GM12873 (cell line): ENCODE measurements around the gene DNAJB9.

Experiments
- TF ChIP-seq, protein P1 (sequence below): IDR thresholded peaks from 2 replicates; pipeline ENCODE4 v1.5.1; 2012; ENCODE audit warnings: low read depth, mild to moderate bottlenecking, moderate library complexity, low read length, control low read depth; ENCODE audit not compliant: insufficient read depth; ENCODE audit errors: missing control alignments

The DNAJB9 gene

DNA sequence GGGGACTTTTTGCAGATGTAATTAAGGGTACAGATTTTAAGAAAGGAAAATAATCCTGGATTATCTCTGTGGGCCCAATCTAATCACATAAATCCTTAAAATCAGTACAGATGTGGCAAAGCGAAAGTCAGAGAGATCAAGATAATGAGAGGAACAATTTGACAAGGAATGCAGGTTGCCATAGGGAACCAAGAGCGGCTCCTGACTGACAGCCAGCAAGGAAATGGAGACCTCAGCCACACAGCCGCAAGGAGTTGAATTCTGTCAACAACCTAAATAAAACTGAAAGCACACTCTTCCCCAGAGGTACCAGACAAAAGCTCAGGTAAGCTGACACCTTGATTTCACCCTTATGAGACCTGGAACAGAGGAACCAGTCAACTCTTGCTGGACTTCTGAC is 40.3 kb upstream of the DNAJB9 start:
- TF ChIP-seq, protein P1, sequence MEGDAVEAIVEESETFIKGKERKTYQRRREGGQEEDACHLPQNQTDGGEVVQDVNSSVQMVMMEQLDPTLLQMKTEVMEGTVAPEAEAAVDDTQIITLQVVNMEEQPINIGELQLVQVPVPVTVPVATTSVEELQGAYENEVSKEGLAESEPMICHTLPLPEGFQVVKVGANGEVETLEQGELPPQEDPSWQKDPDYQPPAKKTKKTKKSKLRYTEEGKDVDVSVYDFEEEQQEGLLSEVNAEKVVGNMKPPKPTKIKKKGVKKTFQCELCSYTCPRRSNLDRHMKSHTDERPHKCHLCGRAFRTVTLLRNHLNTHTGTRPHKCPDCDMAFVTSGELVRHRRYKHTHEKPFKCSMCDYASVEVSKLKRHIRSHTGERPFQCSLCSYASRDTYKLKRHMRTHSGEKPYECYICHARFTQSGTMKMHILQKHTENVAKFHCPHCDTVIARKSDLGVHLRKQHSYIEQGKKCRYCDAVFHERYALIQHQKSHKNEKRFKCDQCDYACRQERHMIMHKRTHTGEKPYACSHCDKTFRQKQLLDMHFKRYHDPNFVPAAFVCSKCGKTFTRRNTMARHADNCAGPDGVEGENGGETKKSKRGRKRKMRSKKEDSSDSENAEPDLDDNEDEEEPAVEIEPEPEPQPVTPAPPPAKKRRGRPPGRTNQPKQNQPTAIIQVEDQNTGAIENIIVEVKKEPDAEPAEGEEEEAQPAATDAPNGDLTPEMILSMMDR = no peak

DNA sequence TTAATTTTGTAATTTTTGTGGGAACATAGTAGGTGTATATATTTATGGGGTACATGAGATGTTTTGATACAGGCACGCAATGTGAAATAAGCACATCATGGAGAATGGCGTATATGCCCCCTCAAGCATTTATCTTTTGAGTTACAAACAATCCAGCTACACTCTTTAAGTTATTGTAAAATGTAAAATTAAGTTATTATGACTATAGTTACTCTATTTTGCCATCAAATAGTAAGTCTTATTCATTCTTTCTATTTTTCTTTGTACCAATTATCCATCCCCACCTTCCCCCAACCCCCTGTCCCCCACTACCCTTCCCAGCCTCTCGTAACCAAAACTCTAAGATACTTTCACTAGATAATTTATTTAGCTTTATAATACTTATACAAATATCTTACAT is 36.0 kb upstream of the DNAJB9 start:
- TF ChIP-seq, protein P1 = no peak

DNA sequence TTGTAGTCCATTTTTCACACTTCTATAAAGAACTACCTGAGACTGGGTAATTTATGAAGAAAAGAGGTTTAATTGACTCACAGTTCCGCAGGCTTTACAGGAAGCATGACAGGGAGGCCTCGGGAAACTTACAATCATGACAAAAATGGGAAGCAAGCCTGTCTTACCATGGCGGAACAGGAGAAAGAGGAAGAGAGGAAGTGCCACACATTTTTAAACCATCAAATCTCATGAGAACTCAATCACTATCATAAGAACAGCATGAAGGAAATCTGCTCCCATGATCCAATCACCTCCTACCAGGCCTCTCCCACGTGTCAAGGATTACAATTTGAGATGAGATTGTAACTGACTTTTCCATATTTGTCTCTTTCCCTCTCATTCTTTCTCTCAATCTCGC is 34.4 kb upstream of the DNAJB9 start:
- TF ChIP-seq, protein P1 = no peak

DNA sequence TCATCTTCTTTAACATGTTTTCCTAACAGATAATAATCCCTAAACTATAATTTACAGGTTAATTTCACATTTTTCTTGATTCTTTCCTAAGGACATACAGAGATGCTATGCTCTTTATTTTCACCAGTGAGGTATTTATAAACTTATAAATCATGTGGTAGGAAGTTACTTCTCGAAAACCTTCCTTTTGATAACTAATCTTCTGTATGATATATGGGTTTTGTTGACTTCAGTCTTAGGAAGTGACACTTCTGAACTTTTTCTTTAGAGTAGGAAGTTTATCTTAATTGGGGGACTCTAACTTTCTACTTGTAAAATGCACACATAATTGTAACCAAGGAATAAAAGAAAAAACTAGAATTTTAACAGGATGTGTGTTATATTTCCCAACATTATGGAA is 33.9 kb upstream of the DNAJB9 start:
- TF ChIP-seq, protein P1 = no peak

DNA sequence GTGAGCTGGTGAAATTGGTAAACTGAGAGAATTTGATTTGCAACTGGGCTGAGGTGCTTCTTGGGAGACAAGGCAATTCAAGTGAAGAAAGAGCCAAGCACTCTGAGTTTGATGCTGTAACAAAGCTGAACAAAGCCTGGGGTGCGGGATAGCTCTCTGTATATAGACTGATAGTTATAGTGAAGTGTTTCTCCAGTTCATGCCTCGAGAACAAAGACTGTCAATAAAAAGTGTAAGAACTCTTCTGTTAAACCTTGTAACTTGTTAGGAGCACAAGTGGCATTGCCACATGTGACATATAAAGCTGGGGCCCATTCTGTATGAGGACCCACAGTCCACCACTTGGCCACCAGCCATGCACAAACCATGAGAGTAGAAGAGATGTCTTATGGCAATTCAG is 32.4 kb upstream of the DNAJB9 start:
- TF ChIP-seq, protein P1 = no peak

DNA sequence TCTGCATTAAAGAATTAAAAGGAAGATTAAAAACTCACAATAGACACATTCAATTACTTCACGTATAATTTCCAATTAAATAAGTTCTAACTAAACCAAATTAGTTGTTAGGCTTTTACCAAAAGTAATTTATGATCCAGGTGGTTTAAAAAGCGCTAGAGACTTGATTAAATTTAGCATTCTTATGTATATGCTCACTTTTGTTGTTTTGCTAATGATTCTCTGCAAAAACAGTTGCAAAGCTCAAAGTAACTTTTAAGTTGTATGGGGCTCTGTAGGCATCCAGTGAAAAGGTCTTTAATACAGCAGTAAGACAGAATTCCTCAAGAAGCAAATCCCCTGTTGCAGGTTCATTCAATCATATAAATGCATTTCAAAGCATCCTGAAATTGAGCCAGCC is 28.2 kb upstream of the DNAJB9 start:
- TF ChIP-seq, protein P1 = no peak

DNA sequence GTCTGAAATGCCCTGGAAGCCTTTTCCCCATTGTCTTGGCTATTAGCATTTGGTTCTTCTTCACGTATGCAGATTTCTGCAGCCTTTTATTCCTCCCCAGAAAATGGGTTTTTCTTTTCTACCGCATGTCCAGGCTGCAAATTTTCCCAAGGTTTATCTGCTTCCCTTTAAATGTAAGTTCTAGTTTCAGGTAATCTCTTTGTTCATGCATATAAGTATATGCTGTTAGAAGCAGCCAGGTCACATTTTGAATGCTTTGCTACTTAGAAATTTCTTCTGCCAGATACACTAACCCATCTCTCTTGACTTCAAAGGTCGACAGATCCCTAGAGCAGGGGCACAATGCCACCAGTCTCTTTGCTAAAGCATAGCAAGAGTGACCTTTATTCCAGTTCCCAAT is 12.5 kb upstream of the DNAJB9 start:
- TF ChIP-seq, protein P1 = no peak
